PFSK-1 (cell line): ENCODE results near the gene DEPDC4.

Source experiments
- FOXP2 ChIP-seq: optimal IDR thresholded peaks from 2 replicates; pipeline ENCODE3; 2011; ENCODE audit warnings: borderline replicate concordance, control low read depth, inconsistent platforms; ENCODE audit not compliant: insufficient read depth; ENCODE audit errors: extremely low read length, extremely low read depth
- POLR2AphosphoS5 ChIP-seq: IDR thresholded peaks from 2 replicates; pipeline ENCODE4 v1.6.1; 2012; ENCODE audit warnings: low read depth, mild to moderate bottlenecking, control low read depth, low read length, moderate library complexity
- REST ChIP-seq, 2 experiments: IDR thresholded peaks; 2 replicates each; pipeline versions ENCODE4 v1.6.1 to v1.8.0; 2011 to 2012; ENCODE audit warnings: low read depth in 2 of 2, low read length in 2 of 2, control low read depth in 1 of 2, inconsistent platforms in 1 of 2, mild to moderate bottlenecking in 1 of 2, moderate library complexity in 1 of 2; ENCODE audit not compliant: insufficient read depth in 1 of 2
- SIN3A ChIP-seq: IDR thresholded peaks from 2 replicates; pipeline ENCODE4 v1.6.1; 2012; ENCODE audit warnings: mild to moderate bottlenecking, low read length, moderate library complexity, borderline replicate concordance; ENCODE audit not compliant: insufficient read depth
- TAF1 ChIP-seq: IDR thresholded peaks from 2 replicates; pipeline ENCODE4 v1.6.1; 2012; ENCODE audit warnings: low read length, control low read depth, borderline replicate concordance; ENCODE audit not compliant: insufficient read depth

Gene DEPDC4

GRCh38 chr12:100239589-100239988 is 27.3 kb downstream of the DEPDC4 start:
- TF ChIP-seq FOXP2 (no peak), SIN3A (no peak), REST (IDR thresholded peaks at IDR 0.05; ENCODE audit: insufficient read depth in 1 of 2, low read depth in 2 of 2, low read length in 2 of 2) (no peak), POLR2AphosphoS5 (no peak), TAF1 (no peak)

GRCh38 chr12:100238801-100239200 is 28.1 kb downstream of the DEPDC4 start:
- TF ChIP-seq FOXP2, result no peak
- no peak for TF ChIP-seq REST (IDR thresholded peaks at IDR 0.05; ENCODE audit: insufficient read depth in 1 of 2, low read depth in 2 of 2, low read length in 2 of 2)
- TF ChIP-seq SIN3A, result no peak
- TF ChIP-seq TAF1, result no peak
- TF ChIP-seq POLR2AphosphoS5, result no peak

- no peak for TF ChIP-seq TAF1
- no peak for TF ChIP-seq FOXP2
- TF ChIP-seq REST (IDR thresholded peaks at IDR 0.05; ENCODE audit: insufficient read depth in 1 of 2, low read depth in 2 of 2, low read length in 2 of 2), result no peak
- TF ChIP-seq POLR2AphosphoS5, result no peak
- no peak for TF ChIP-seq SIN3A
Observed at GRCh38 chr12:100234591-100235304, 32.1 kb downstream of the DEPDC4 start.

GRCh38 chr12:100234166-100234565 is 32.7 kb downstream of the DEPDC4 start:
- no peak for TF ChIP-seq FOXP2

GRCh38 chr12:100229876-100230275 is 37.0 kb downstream of the DEPDC4 start:
- TF ChIP-seq SIN3A, result no peak
- TF ChIP-seq FOXP2, result no peak
- no peak for TF ChIP-seq REST (IDR thresholded peaks at IDR 0.05; ENCODE audit: insufficient read depth in 1 of 2, low read depth in 2 of 2, low read length in 2 of 2)
- TF ChIP-seq POLR2AphosphoS5, result no peak
- no peak for TF ChIP-seq TAF1
